H1 (cell line): ENCODE results near the gene FGF12. TPM values are rescaled to one million over a fixed set of nuclear protein-coding genes. Genes with fewer than 3 reads are reported as not detected.

ENCODE experiments used
- CTCF ChIA-PET: fragments of 300-600 bp; sonication (Branson Sonifier 250); formaldehyde crosslinking; loops from one replicate; lab custom pipeline; 2021; ENCODE audit not compliant: partially characterized antibody; lab: Charles Lee
- POLR2A ChIA-PET: fragments of 300-600 bp; sonication (Branson Sonifier 250); formaldehyde crosslinking; loops from one replicate; lab custom pipeline; 2021; ENCODE audit warnings: inconsistent platforms; ENCODE audit not compliant: partially characterized antibody; lab: Charles Lee
- DNase-seq, 2 experiments: peaks; one replicate each; pipeline versions ENCODE4 v3.0.0 to v3.0.0-alpha.2; 2010 to 2022; ENCODE audit warnings: low spot score in 2 of 2, low read depth in 1 of 2, mixed read lengths in 1 of 2
- FAIRE-seq: peaks from 2 replicates; lab custom pipeline; 2011; peaks lifted over from hg19 to GRCh38; lab: Jason Lieb, UNC
- H2AFZ ChIP-seq: 2 replicates; pipeline ENCODE4 v1.8.1; 2012; ENCODE audit warnings: low read length, inconsistent platforms
- H2AK5ac ChIP-seq: 2 replicates; pipeline ENCODE4 v1.6.1; 2013; ENCODE audit warnings: low read depth, low read length
- H2BK120ac ChIP-seq: replicated peaks from 2 replicates; pipeline ENCODE3; 2013; ENCODE audit warnings: low read depth, low read length, inconsistent platforms
- H2BK12ac ChIP-seq: 2 replicates; pipeline ENCODE4 v1.6.1; 2013; ENCODE audit warnings: low read depth, low read length
- H2BK15ac ChIP-seq: 2 replicates; pipeline ENCODE4 v1.6.1; 2013; ENCODE audit warnings: low read length
- H2BK20ac ChIP-seq: 2 replicates; pipeline ENCODE4 v1.6.1; 2013; ENCODE audit warnings: low read length
- H2BK5ac ChIP-seq: 2 replicates; pipeline ENCODE4 v1.6.1; 2013; ENCODE audit warnings: low read depth, low read length
- H3K14ac ChIP-seq: 2 replicates; pipeline ENCODE4 v1.6.1; 2013; ENCODE audit warnings: inconsistent platforms; ENCODE audit not compliant: insufficient read length
- H3K18ac ChIP-seq: 2 replicates; pipeline ENCODE4 v1.6.1; 2013; ENCODE audit warnings: low read length; ENCODE audit errors: extremely low read depth
- H3K23ac ChIP-seq: 2 replicates; pipeline ENCODE4 v1.6.1; 2013; ENCODE audit warnings: inconsistent platforms; ENCODE audit not compliant: insufficient read length
- H3K23me2 ChIP-seq: 2 replicates; pipeline ENCODE4 v1.6.1; 2013; ENCODE audit warnings: low read depth, low read length
- H3K27ac ChIP-seq: 2 replicates; pipeline ENCODE4 v1.6.1; 2011; ENCODE audit warnings: low read depth, low read length, inconsistent platforms
- H3K27me3 ChIP-seq, 4 experiments: replicated peaks in 1 of 4; 1 replicate in 1 of 4; 2 replicates in 3 of 4; pipeline versions ENCODE4 v1.6.1 to v1.8.1; 2011 to 2013; ENCODE audit warnings: low read length in 3 of 4, mild to moderate bottlenecking in 3 of 4, inconsistent platforms in 2 of 4, mixed read lengths in 2 of 4, moderate library complexity in 1 of 4; ENCODE audit not compliant: control insufficient read depth in 3 of 4, insufficient read depth in 3 of 4; ENCODE audit errors: extremely low read depth in 1 of 4
- H3K36me3 ChIP-seq, 4 experiments: 2 replicates each; pipeline versions ENCODE4 v1.6.1 to v1.8.1; 2011 to 2013; ENCODE audit warnings: mild to moderate bottlenecking in 4 of 4, low read length in 3 of 4, moderate library complexity in 2 of 4, control low read depth in 1 of 4, inconsistent platforms in 1 of 4; ENCODE audit not compliant: insufficient read depth in 4 of 4, control insufficient read depth in 2 of 4
- H3K4ac ChIP-seq: replicated peaks from 2 replicates; pipeline ENCODE3; 2013; ENCODE audit warnings: low read length, low read depth, mixed read lengths, inconsistent platforms; ENCODE audit not compliant: insufficient read length
- H3K4me1 ChIP-seq, 4 experiments: replicated peaks in 1 of 4; 1 replicate in 1 of 4; 2 replicates in 3 of 4; pipeline versions ENCODE4 v1.6.1 to v1.8.1; 2011 to 2013; ENCODE audit warnings: low read length in 3 of 4, inconsistent platforms in 2 of 4, mixed read lengths in 1 of 4; ENCODE audit not compliant: insufficient read depth in 4 of 4, control insufficient read depth in 3 of 4
- H3K4me2 ChIP-seq, 2 experiments: 2 replicates each; pipeline versions ENCODE4 v1.6.1 to v1.8.1; 2011 to 2013; ENCODE audit warnings: low read depth in 2 of 2, low read length in 2 of 2, control low read depth in 1 of 2, inconsistent platforms in 1 of 2, mild to moderate bottlenecking in 1 of 2; ENCODE audit not compliant: insufficient read depth in 1 of 2
- H3K4me3 ChIP-seq, 4 experiments: fragments of 200-600, 300-600 bp in 1 of 4; sonication (generic), shearing (Covaris generic), sonication (Bioruptor Twin) in 1 of 4; 2 replicates each; pipeline versions ENCODE4 v1.5.1 to v1.8.1; 2011 to 2016; ENCODE audit warnings: low read length in 4 of 4, low read depth in 3 of 4, control low read depth in 2 of 4, inconsistent platforms in 2 of 4, mild to moderate bottlenecking in 2 of 4, mixed read lengths in 1 of 4, moderate library complexity in 1 of 4; ENCODE audit not compliant: insufficient read depth in 2 of 4; ENCODE audit errors: extremely low read depth in 1 of 4
- H3K56ac ChIP-seq: replicated peaks from 2 replicates; pipeline ENCODE3; 2013; ENCODE audit warnings: low read depth, mild to moderate bottlenecking, mixed read lengths, low read length, inconsistent platforms; ENCODE audit not compliant: insufficient read length
- H3K79me1 ChIP-seq: 2 replicates; pipeline ENCODE4 v1.6.1; 2013; ENCODE audit warnings: low read depth, low read length, control low read depth
- H3K79me2 ChIP-seq, 2 experiments: 2 replicates each; pipeline versions ENCODE4 v1.6.1 to v1.8.1; 2012 to 2013; ENCODE audit warnings: low read length in 2 of 2, mild to moderate bottlenecking in 2 of 2, inconsistent platforms in 1 of 2; ENCODE audit not compliant: insufficient read depth in 2 of 2, control insufficient read depth in 1 of 2
- H3K9ac ChIP-seq, 4 experiments: replicated peaks in 1 of 4; 1 replicate in 1 of 4; 2 replicates in 3 of 4; pipeline versions ENCODE4 v1.6.1 to v1.8.1; 2011 to 2013; ENCODE audit warnings: low read depth in 3 of 4, low read length in 3 of 4, control low read depth in 2 of 4, mild to moderate bottlenecking in 2 of 4, moderate library complexity in 2 of 4, inconsistent platforms in 1 of 4; ENCODE audit errors: extremely low read depth in 1 of 4
- H3K9me3 ChIP-seq, 2 experiments: 2 replicates each; pipeline versions ENCODE4 v1.6.1 to v1.8.1; 2012 to 2013; ENCODE audit warnings: mild to moderate bottlenecking in 2 of 2, moderate library complexity in 2 of 2, control low read depth in 1 of 2, inconsistent platforms in 1 of 2, low read depth in 1 of 2, low read length in 1 of 2, mixed read lengths in 1 of 2; ENCODE audit not compliant: insufficient read depth in 2 of 2
- H4K20me1 ChIP-seq, 2 experiments: replicated peaks in 1 of 2; 2 replicates each; pipeline versions ENCODE3 to v1.8.1; 2011 to 2013; ENCODE audit warnings: inconsistent platforms in 2 of 2, low read length in 2 of 2, mild to moderate bottlenecking in 1 of 2; ENCODE audit not compliant: insufficient read depth in 2 of 2, control insufficient read depth in 1 of 2
- H4K5ac ChIP-seq: 2 replicates; pipeline ENCODE4 v1.6.1; 2013; ENCODE audit warnings: low read length, low read depth, mixed read lengths, inconsistent platforms; ENCODE audit not compliant: insufficient read length
- H4K8ac ChIP-seq: 2 replicates; pipeline ENCODE4 v1.8.0; 2013; ENCODE audit warnings: mild to moderate bottlenecking, moderate library complexity, low read length, inconsistent platforms; ENCODE audit not compliant: insufficient read depth; ENCODE audit errors: extremely low read depth
- H4K91ac ChIP-seq: replicated peaks from 2 replicates; pipeline ENCODE3; 2013; ENCODE audit warnings: low read length, mixed read lengths, inconsistent platforms; ENCODE audit not compliant: insufficient read length
- CTCF ChIP-seq, 3 experiments: IDR thresholded peaks; 1 replicate in 2 of 3; 2 replicates in 1 of 3; pipeline versions ENCODE4 v1.5.1 to v1.6.1; 2011; ENCODE audit warnings: low read length in 3 of 3, mild to moderate bottlenecking in 3 of 3, inconsistent platforms in 2 of 3, low read depth in 1 of 3, moderate library complexity in 1 of 3; ENCODE audit not compliant: insufficient read depth in 1 of 3; ENCODE audit errors: control extremely low read depth in 1 of 3
- EP300 ChIP-seq, 2 experiments: IDR thresholded peaks; 1 replicate in 1 of 2; 2 replicates in 1 of 2; pipeline ENCODE4 v1.6.1; 2011 to 2012; ENCODE audit warnings: low read depth in 2 of 2, low read length in 2 of 2, mild to moderate bottlenecking in 2 of 2, borderline replicate concordance in 1 of 2, inconsistent platforms in 1 of 2, moderate library complexity in 1 of 2
- PHF8 ChIP-seq: fragments of 200-600 bp; sonication (generic); conservative IDR thresholded peaks from 2 replicates; pipeline ENCODE4 v1.7.1; 2012; ENCODE audit warnings: low read depth, mild to moderate bottlenecking, inconsistent platforms, low read length, moderate library complexity
- RAD21 ChIP-seq, 2 experiments: IDR thresholded peaks in 1 of 2; conservative IDR thresholded peaks in 1 of 2; 2 replicates each; pipeline ENCODE4 v1.6.1; 2011; ENCODE audit warnings: low read depth in 2 of 2, low read length in 2 of 2, improper control_type of control experiment in 1 of 2, inconsistent platforms in 1 of 2, mild to moderate bottlenecking in 1 of 2, moderate library complexity in 1 of 2
- RBBP5 ChIP-seq: IDR thresholded peaks from 2 replicates; pipeline ENCODE4 v1.7.1; 2012; ENCODE audit warnings: low read depth, mild to moderate bottlenecking, inconsistent platforms, low read length, moderate library complexity, borderline replicate concordance
- SIN3A ChIP-seq, 2 experiments: IDR thresholded peaks in 1 of 2; conservative IDR thresholded peaks in 1 of 2; 2 replicates each; pipeline ENCODE4 v1.6.1; 2011 to 2012; ENCODE audit warnings: low read length in 2 of 2, improper control_type of control experiment in 1 of 2, low read depth in 1 of 2, mild to moderate bottlenecking in 1 of 2
- SP2 ChIP-seq: IDR thresholded peaks from 2 replicates; pipeline ENCODE4 v1.6.1; 2012; ENCODE audit warnings: mild to moderate bottlenecking, low read length, inconsistent platforms
- WGBS, 2 experiments: shearing (Covaris generic) in 1 of 2; methylation state at CpG; one replicate each; pipeline versions ENCODE4 v1.1.6 to v1.1.7; 2013 to 2015; ENCODE audit warnings: low lambda C conversion rate in 2 of 2, mixed read lengths in 2 of 2, inconsistent platforms in 1 of 2, low coverage in 1 of 2, missing lambda C conversion rate in 1 of 2; ENCODE audit not compliant: insufficient replicate concordance in 2 of 2, insufficient coverage in 1 of 2, insufficient read length in 1 of 2; ENCODE audit errors: extremely low coverage in 1 of 2, missing lambda C conversion rate in 1 of 2; 5-methylcytosine and 5-hydroxymethylcytosine counted together
- polyA plus RNA-seq, 7 experiments: library from polyadenylated mRNA; depleted of rRNA in 3 of 7; stranded (reverse) in 5 of 7; unstranded in 2 of 7; fragments of >200 nt in 5 of 7; fragments of 200-250 nt in 2 of 7; gene quantifications; 1 replicate in 5 of 7; 2 replicates in 1 of 7; 4 replicates in 1 of 7; pipeline versions ENCODE4 v1.2.1 to v1.2.3, GENCODE V29; 2011 to 2013; ENCODE audit warnings: missing spikeins in 2 of 7, mixed read lengths in 2 of 7
- total RNA-seq: library from RNA; stranded (reverse); fragmentation: NEBNext Ultra II Directional; extraction: Animal tissue kit (Norgen Biotek cat#: 25700); gene quantifications from 2 replicates; pipeline ENCODE4 v1.2.1, GENCODE V29; 2021
- TF ChIP-seq, protein P1 (sequence below): IDR thresholded peaks from 2 replicates; pipeline ENCODE4 v1.6.1; 2012; ENCODE audit warnings: low read length, inconsistent platforms

Gene FGF12
- total and polyA plus RNA-seq, 2 of the 8 experiments (the other 6 are each of a cell fraction or from before 2014, with no cell fraction given) = 4.1 to 16.6 TPM

DNA sequence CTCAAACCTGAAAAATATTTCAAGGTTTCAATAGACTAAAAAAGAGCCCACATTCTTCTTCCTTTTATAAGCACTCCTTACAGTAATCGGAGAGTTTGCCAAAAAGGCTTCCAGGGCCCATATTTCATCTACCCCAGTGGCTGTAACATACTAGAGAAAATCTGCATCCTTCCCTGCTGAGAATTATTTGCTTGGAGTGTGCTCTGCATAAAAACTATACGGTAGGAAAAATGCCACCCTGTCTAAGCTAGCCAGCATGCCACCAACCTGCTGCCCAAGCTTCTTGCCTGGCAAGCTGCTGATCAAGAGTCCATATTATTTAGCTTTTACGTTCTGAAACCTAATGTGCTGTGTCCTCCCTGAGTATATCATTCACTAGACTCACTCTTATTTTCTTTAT, 107.1 kb downstream of the FGF12 start:
- Histone ChIP-seq H3K36me3 (no peaks in the 10 kb centered on the region), H4K91ac (no peak overlapping the region), H3K79me1 (no peaks in the 10 kb centered on the region), H3K23ac (no peak overlapping the region), H2BK20ac (no peak overlapping the region), H3K4ac (no peak overlapping the region), H2AFZ (no peak overlapping the region), H2BK12ac (no peak overlapping the region), H3K9me3 (no peaks in the 10 kb centered on the region), H3K56ac (no peak overlapping the region), H2AK5ac (no peak overlapping the region), H2BK5ac (no peak overlapping the region), H3K23me2 (no peaks in the 10 kb centered on the region), H2BK15ac (no peak overlapping the region), H3K18ac (no peak overlapping the region), H4K8ac (no peak overlapping the region), H3K27ac (no peak overlapping the region), H3K4me3 (no peak overlapping the region), H3K27me3 (no peaks in the 10 kb centered on the region), H2BK120ac (no peak overlapping the region), H4K5ac (no peak overlapping the region), H3K79me2 (no peaks in the 10 kb centered on the region), H3K14ac (no peak overlapping the region), H4K20me1 (no peaks in the 10 kb centered on the region), H3K4me1 (peaks cover 0 to 3% (median 0%) of the 10 kb centered on the region in 4 experiments; a peak in 2 of 7 replicates), H3K9ac (no peak overlapping the region), H3K4me2 (no peak overlapping the region)
- FAIRE-seq (no peak), DNase-seq (no peak)
- POLR2A ChIA-PET = no interaction called here
- WGBS, 2 experiments = 90% methylated on average over 3 of the region's 3 CpGs; no CpG with 5 or more reads in 1 of the 2 experiments
- CTCF ChIA-PET = interaction anchor here (0.6 to 1.6 kb wide), 4 partner anchors 15 to 169 kb away, joined by 3 to 6 read pairs (median 3); no protein-coding TSS in a partner anchor
- no peak for TF ChIP-seq CTCF (IDR thresholded peaks at IDR 0.05; ENCODE audit: control extremely low read depth in 1 of 3, insufficient read depth in 1 of 3, low read depth in 1 of 3, low read length in 3 of 3)
- TF ChIP-seq SIN3A (conservative IDR thresholded peaks at IDR 0.05 in 1 of 2, IDR thresholded peaks at IDR 0.05 in 1 of 2; ENCODE audit: low read depth in 1 of 2, low read length in 2 of 2) = no peak
- TF ChIP-seq RBBP5 = no peak
- no peak for TF ChIP-seq SP2
- TF ChIP-seq, protein P1, sequence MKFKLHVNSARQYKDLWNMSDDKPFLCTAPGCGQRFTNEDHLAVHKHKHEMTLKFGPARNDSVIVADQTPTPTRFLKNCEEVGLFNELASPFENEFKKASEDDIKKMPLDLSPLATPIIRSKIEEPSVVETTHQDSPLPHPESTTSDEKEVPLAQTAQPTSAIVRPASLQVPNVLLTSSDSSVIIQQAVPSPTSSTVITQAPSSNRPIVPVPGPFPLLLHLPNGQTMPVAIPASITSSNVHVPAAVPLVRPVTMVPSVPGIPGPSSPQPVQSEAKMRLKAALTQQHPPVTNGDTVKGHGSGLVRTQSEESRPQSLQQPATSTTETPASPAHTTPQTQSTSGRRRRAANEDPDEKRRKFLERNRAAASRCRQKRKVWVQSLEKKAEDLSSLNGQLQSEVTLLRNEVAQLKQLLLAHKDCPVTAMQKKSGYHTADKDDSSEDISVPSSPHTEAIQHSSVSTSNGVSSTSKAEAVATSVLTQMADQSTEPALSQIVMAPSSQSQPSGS = no peak
- no peak for TF ChIP-seq EP300 (IDR thresholded peaks at IDR 0.05; ENCODE audit: borderline replicate concordance in 1 of 2, low read depth in 2 of 2, low read length in 2 of 2)
- TF ChIP-seq PHF8 = no peak
- TF ChIP-seq RAD21 (IDR thresholded peaks at IDR 0.05 in 1 of 2, conservative IDR thresholded peaks at IDR 0.05 in 1 of 2; ENCODE audit: low read depth in 2 of 2, low read length in 2 of 2) = no peak
